NB4 (cell line): ENCODE measurements around the gene CD44.

ENCODE experiments used
- DNase-seq: peaks from one replicate; pipeline ENCODE4 v3.0.0; 2010; ENCODE audit warnings: low read depth
- H3K4me3 ChIP-seq: one replicate; pipeline ENCODE4 v1.5.1; 2011; ENCODE audit warnings: mild to moderate bottlenecking, low read depth, low read length, moderate library complexity
- MYC ChIP-seq: IDR thresholded peaks from 2 replicates; pipeline ENCODE4 v1.6.1; 2011; ENCODE audit warnings: low read depth, low read length
- POLR2A ChIP-seq: IDR thresholded peaks from 2 replicates; pipeline ENCODE4 v1.6.1; 2011; ENCODE audit warnings: mild to moderate bottlenecking; ENCODE audit not compliant: insufficient read length; ENCODE audit errors: extremely low read depth
- TF ChIP-seq, protein P1 (sequence below): IDR thresholded peaks from 2 replicates; pipeline ENCODE4 v1.6.1; 2011; ENCODE audit warnings: low read depth, low read length
- TF ChIP-seq, protein P2 (sequence below): IDR thresholded peaks from one replicate; pipeline ENCODE4 v1.5.1; 2012; ENCODE audit warnings: low read depth, low read length

CD44 gene

DNA sequence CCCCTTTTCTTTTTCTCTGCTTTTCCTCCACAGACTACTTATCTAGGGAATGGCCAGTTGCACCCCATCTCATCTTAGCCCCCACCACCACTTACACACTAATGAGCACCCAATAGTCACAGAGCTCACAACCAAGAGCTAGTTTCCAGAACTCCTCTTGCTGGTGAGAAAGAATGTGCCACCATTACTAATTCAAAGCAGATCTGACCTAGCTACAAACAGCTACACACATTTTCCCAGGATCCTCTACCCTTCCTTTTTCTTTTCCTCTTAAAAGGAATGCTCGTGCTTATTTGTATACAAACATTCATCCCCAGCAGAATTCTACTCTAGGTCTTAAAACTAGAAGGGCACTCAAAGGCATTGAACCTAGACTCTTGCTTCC is 136.8 kb downstream of the CD44 start:
- no peak for DNase-seq
- TF ChIP-seq POLR2A (no peak), MYC (no peak)
- TF ChIP-seq, protein P1, sequence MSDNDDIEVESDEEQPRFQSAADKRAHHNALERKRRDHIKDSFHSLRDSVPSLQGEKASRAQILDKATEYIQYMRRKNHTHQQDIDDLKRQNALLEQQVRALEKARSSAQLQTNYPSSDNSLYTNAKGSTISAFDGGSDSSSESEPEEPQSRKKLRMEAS, result no peak
- TF ChIP-seq, protein P2, sequence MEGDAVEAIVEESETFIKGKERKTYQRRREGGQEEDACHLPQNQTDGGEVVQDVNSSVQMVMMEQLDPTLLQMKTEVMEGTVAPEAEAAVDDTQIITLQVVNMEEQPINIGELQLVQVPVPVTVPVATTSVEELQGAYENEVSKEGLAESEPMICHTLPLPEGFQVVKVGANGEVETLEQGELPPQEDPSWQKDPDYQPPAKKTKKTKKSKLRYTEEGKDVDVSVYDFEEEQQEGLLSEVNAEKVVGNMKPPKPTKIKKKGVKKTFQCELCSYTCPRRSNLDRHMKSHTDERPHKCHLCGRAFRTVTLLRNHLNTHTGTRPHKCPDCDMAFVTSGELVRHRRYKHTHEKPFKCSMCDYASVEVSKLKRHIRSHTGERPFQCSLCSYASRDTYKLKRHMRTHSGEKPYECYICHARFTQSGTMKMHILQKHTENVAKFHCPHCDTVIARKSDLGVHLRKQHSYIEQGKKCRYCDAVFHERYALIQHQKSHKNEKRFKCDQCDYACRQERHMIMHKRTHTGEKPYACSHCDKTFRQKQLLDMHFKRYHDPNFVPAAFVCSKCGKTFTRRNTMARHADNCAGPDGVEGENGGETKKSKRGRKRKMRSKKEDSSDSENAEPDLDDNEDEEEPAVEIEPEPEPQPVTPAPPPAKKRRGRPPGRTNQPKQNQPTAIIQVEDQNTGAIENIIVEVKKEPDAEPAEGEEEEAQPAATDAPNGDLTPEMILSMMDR, result no peak

GRCh38 chr11:35276396-35277145 is 137.6 kb downstream of the CD44 start:
- no peak for DNase-seq
- TF ChIP-seq, protein P1, result no peak
- TF ChIP-seq MYC (no peak), POLR2A (no peak)
- TF ChIP-seq, protein P2, result no peak
- H3K4me3 ChIP-seq, result no peak overlapping the region

More for the DNA sequence above, 136.8 kb downstream of the CD44 start:
- H3K4me3 ChIP-seq, result no peak overlapping the region

DNA sequence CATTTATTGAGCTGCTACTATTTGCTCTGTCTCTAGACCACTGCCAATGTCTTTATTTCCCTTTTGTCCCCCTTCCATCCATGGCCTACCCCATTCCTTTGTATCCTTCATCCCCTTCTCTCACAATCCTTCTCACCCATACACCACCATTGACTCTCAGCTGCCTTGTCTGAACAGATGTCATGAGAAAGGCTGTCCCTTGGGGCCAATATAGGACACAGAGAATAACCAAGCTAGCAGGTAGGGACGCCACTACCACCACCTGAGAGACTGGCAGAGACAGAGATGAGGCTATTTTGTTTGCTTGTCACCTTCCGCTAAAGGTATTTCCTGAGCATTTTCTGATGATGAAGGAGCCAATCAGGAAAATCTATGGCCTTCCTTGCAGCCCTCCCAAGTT is 138.9 kb downstream of the CD44 start:
- TF ChIP-seq, protein P1, result no peak
- TF ChIP-seq POLR2A (no peak), MYC (no peak)
- TF ChIP-seq, protein P2, result no peak
- no peak overlapping the region for H3K4me3 ChIP-seq
- DNase-seq, result no peak

GRCh38 chr11:35280727-35281126 is 141.8 kb downstream of the CD44 start:
- no peak for DNase-seq
- no peak overlapping the region for H3K4me3 ChIP-seq
- TF ChIP-seq, protein P1, result no peak
- TF ChIP-seq MYC (no peak), POLR2A (no peak)
- TF ChIP-seq, protein P2, result no peak

DNA sequence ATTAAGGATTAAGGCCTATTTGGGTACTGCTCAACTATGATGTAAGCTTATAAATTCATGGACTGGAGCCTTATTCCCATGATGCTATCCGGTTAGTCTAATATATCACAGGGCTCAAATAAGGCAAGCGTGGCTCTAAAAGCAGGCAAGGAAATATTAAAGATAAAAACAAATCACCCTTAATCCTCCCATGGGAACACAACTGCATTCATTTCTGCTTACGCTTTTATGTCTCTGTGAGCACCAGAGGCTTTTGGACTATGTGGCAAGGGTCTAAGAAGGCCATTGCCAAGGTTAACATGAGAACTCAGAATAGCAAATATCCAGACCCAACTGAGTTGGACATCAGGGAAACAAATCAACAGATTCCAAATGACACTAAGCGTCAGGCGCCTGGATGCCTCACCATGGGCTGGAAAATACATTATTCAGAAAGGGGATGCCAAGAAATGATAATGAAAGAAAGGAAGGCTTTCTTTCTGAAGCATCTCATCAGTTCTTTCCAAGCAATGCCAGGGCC is 142.3 kb downstream of the CD44 start:
- no peak overlapping the region for H3K4me3 ChIP-seq
- no peak for TF ChIP-seq POLR2A
- TF ChIP-seq, protein P1, result no peak
- DNase-seq, result no peak
